ENCODE data around the gene GAB4. TPM values are rescaled to one million over a fixed set of nuclear protein-coding genes. Genes with fewer than 3 reads are reported as not detected.
"Not testable (repeated sequence)": the region's sequence is repeated elsewhere in the genome, so short reads cannot be mapped to it uniquely, and the experiment has no call there.

GAB4 gene
- total and polyA plus RNA-seq, 7 experiments from 2014 or later: 0.22 to 0.61 TPM; not detected in 5

DNA sequence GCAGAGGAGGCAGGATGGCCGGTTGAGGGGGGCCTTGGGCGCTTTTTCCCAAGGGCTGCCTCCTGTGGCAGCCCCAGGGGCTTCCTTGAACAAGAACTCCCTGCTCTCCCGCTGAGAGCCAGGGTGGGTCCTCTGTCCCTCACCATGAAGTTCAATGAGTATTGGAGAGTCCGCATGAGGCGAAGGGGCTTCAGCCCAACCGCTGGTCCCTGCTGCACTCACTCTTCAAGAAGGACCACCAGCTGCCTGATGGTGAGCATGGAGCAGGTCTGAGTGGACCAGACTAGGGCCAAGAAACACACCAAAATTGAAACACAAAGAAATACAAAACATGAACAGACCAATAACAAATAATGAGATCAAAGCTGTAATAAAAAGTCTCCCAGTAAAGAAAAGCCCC is 7.5 kb upstream of the GAB4 start:
- H3K27ac ChIP-seq (ENCODE audit: low read depth, low read length); H3K9me3 ChIP-seq (ENCODE audit: control insufficient read depth in 2 of 3, low read length in 3 of 3); POLR2A ChIA-PET; H3K4me3 Mint-ChIP-seq; intact Hi-C loops (cut with micrococcal nuclease); H3K27me3 ChIP-seq (ENCODE audit: control insufficient read depth in 2 of 2, insufficient read depth in 2 of 2, low read length in 2 of 2); H3K4me1 ChIP-seq (ENCODE audit: control insufficient read depth in 2 of 2, insufficient read depth in 2 of 2, low read length in 2 of 2); H3K4me1 Mint-ChIP-seq; H3K36me3 Mint-ChIP-seq; DNase-seq; H3K9me3 Mint-ChIP-seq; CTCF ChIA-PET; H3K27ac Mint-ChIP-seq; H3K36me3 ChIP-seq (ENCODE audit: control insufficient read depth in 2 of 3, insufficient read depth in 3 of 3, low read length in 3 of 3); ATAC-seq; H3K4me3 ChIP-seq (ENCODE audit: low read length): not testable (repeated sequence)
- peaks cover 20 to 54% (median 44%) of the 10 kb centered on the region in 5 donors for H3K27me3 Mint-ChIP-seq

DNA sequence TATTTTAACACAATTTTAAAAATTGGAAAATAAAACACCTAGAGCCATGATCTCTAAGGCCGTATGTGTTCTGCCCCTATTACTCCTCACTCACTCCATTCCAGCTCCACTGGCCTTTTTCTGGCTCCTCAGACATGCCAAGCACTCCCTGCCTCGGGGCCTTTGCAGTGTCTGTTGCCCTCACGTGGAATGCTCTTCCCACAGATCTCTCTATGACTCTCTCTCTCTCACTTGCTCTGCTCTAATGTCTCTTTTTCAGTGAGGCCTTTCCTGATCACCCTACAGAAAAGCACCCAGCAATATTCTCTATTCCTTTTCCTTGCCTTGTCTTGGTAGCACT is 6.0 kb upstream of the GAB4 start:
- H3K4me3 Mint-ChIP-seq; H3K9me3 Mint-ChIP-seq; ATAC-seq; H3K4me1 ChIP-seq (ENCODE audit: control insufficient read depth in 2 of 2, insufficient read depth in 2 of 2, low read length in 2 of 2); H3K27ac Mint-ChIP-seq; POLR2A ChIA-PET; H3K36me3 ChIP-seq (ENCODE audit: control insufficient read depth in 2 of 3, insufficient read depth in 3 of 3, low read length in 3 of 3); H3K4me1 Mint-ChIP-seq; H3K9me3 ChIP-seq (ENCODE audit: control insufficient read depth in 2 of 3, low read length in 3 of 3); H3K27me3 ChIP-seq (ENCODE audit: control insufficient read depth in 2 of 2, insufficient read depth in 2 of 2, low read length in 2 of 2); H3K4me3 ChIP-seq (ENCODE audit: low read length); DNase-seq; H3K36me3 Mint-ChIP-seq; CTCF ChIA-PET; H3K27ac ChIP-seq (ENCODE audit: low read depth, low read length); intact Hi-C loops (cut with micrococcal nuclease): not testable (repeated sequence)
- H3K27me3 Mint-ChIP-seq: peaks cover 14 to 56% (median 41%) of the 10 kb centered on the region in 5 donors

DNA sequence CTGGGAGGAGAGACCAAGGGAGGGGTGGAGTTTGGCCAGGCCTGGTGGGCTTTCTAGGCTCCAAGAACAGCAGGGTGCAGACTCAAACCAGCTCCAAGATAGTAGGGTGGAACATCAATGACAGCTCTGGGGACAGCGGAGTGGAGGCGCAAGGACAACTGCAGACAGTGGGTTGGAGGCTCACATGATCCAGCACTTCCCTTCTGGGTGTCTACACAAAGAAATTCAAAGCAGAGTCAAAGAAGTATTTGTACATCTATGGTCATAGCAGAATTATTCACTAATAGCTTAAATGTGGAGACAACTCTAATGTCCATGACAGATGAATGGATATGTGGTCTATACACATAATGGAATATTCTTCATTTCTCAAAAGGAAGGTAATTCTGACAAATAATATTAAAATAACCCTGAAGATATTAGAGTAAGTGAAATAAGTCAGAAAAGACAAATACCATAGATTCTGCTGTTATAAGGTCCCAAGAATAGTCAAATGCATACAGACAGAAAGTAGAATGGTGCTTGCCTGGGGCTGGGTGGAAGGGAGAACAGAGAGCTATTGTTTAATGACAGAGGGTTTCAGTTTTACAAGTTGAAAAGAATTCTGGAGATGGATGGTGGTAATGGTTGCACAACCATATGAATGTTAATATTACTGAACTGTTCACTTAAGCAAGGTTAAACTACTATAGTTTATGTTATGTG is 5.5 kb upstream of the GAB4 start:
- H3K4me3 Mint-ChIP-seq: no peak overlapping the region
- ATAC-seq: no peak
- no peaks in the 10 kb centered on the region for H3K27me3 ChIP-seq (ENCODE audit: control insufficient read depth in 2 of 2, insufficient read depth in 2 of 2, low read length in 2 of 2)
- ChIA-PET CTCF (no interaction called here), POLR2A (no interaction called here)
- no peak overlapping the region for H3K4me3 ChIP-seq (ENCODE audit: low read length)
- H3K27ac ChIP-seq (ENCODE audit: low read depth, low read length): no peak overlapping the region
- H3K36me3 ChIP-seq (ENCODE audit: control insufficient read depth in 2 of 3, insufficient read depth in 3 of 3, low read length in 3 of 3): no peaks in the 10 kb centered on the region
- H3K36me3 Mint-ChIP-seq: no peaks in the 10 kb centered on the region
- H3K4me1 ChIP-seq (ENCODE audit: control insufficient read depth in 2 of 2, insufficient read depth in 2 of 2, low read length in 2 of 2): no peaks in the 10 kb centered on the region
- H3K4me1 Mint-ChIP-seq: no peaks in the 10 kb centered on the region
- no peak overlapping the region for H3K27ac Mint-ChIP-seq
- intact Hi-C loops (cut with micrococcal nuclease): no loop called here
- H3K9me3 Mint-ChIP-seq: peaks cover 0 to 3% (median 1%) of the 10 kb centered on the region in 11 donors
- no peaks in the 10 kb centered on the region for H3K9me3 ChIP-seq (ENCODE audit: control insufficient read depth in 2 of 3, low read length in 3 of 3)
- peaks cover 14 to 61% (median 44%) of the 10 kb centered on the region in 5 donors for H3K27me3 Mint-ChIP-seq
- no peak for DNase-seq

DNA sequence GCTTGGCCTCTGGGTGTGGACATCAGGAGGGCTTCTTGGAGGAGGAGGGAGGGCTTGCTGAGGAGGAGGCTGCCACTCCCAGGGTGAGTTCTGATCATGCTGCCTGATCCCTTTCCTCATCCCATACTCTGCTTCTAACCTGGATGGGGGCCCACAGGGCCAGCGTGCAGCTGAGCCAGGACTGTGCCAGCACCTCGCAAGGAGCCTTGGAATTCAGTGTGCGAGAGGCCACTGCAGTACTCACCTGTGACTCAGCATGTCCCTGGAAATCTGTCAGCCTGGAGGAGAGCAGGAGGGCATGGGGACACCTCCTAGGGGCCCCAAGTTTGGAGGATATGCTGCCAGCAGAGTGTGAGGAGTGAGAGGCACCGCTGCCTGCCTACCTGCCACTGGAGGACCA is 4.2 kb upstream of the GAB4 start:
- no peaks in the 10 kb centered on the region for H3K9me3 ChIP-seq (ENCODE audit: control insufficient read depth in 2 of 3, low read length in 3 of 3)
- Mint-ChIP-seq H3K27ac (no peak overlapping the region), H3K4me1 (no peaks in the 10 kb centered on the region), H3K27me3 (peaks cover 16 to 66% (median 42%) of the 10 kb centered on the region in 5 donors), H3K4me3 (no peak overlapping the region), H3K36me3 (no peaks in the 10 kb centered on the region), H3K9me3 (peaks cover 0 to 5% (median 1%) of the 10 kb centered on the region in 11 donors)
- CTCF ChIA-PET: no interaction called here
- no peak for DNase-seq
- POLR2A ChIA-PET: no interaction called here
- H3K27me3 ChIP-seq (ENCODE audit: control insufficient read depth in 2 of 2, insufficient read depth in 2 of 2, low read length in 2 of 2): no peaks in the 10 kb centered on the region
- no peaks in the 10 kb centered on the region for H3K4me1 ChIP-seq (ENCODE audit: control insufficient read depth in 2 of 2, insufficient read depth in 2 of 2, low read length in 2 of 2)
- no peak for ATAC-seq
- no peaks in the 10 kb centered on the region for H3K36me3 ChIP-seq (ENCODE audit: control insufficient read depth in 2 of 3, insufficient read depth in 3 of 3, low read length in 3 of 3)
- intact Hi-C loops (cut with micrococcal nuclease): no loop called here
- H3K27ac ChIP-seq (ENCODE audit: low read depth, low read length): no peak overlapping the region
- H3K4me3 ChIP-seq (ENCODE audit: low read length): no peak overlapping the region

DNA sequence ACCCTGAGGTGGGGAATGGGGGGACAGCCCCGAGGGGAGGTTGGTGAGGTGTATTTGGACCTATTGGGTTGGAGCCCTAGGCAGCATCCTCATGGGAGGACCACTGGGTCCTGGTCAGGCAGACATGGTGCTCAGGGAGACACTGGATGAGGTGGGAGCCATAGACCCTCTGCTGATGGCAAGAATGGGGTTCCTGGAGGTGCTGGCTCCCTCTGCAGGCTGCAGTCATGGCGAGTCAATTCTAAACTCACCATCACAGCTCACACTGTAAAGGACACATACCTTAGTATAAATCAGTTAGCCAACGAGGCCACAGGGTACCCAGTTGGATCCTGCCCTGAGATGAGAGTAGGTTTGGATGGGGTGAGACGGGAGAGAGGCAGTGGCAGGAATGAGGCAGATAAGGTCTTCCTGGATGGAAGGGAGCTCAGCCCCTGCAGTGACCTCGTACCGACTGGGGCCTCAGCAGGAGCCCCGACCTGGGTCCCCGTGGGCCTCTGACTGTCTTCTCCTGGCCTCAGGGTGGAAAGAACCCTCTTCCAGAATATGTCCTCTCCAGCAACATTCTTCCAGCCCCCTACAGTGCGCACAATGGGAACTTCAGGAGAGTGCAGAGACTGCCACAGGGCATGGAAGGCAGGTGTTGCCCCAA is 1.7 kb upstream of the GAB4 start:
- Mint-ChIP-seq H3K36me3 (no peaks in the 10 kb centered on the region), H3K4me1 (no peaks in the 10 kb centered on the region), H3K27me3 (peaks cover 16 to 78% (median 51%) of the 10 kb centered on the region in 5 donors), H3K4me3 (no peak overlapping the region), H3K27ac (no peak overlapping the region), H3K9me3 (peaks cover 0 to 27% (median 9%) of the 10 kb centered on the region in 11 donors)
- intact Hi-C loops (cut with micrococcal nuclease): no loop called here
- DNase-seq (no peak), ATAC-seq (no peak)
- no peaks in the 10 kb centered on the region for H3K9me3 ChIP-seq (ENCODE audit: control insufficient read depth in 2 of 3, low read length in 3 of 3)
- peaks cover 0 to 4% of the 10 kb centered on the region in 2 donors for H3K27me3 ChIP-seq (ENCODE audit: control insufficient read depth in 2 of 2, insufficient read depth in 2 of 2, low read length in 2 of 2)
- no peaks in the 10 kb centered on the region for H3K4me1 ChIP-seq (ENCODE audit: control insufficient read depth in 2 of 2, insufficient read depth in 2 of 2, low read length in 2 of 2)
- ChIA-PET CTCF (no interaction called here), POLR2A (no interaction called here)
- H3K4me3 ChIP-seq (ENCODE audit: low read length): no peak overlapping the region
- H3K36me3 ChIP-seq (ENCODE audit: control insufficient read depth in 2 of 3, insufficient read depth in 3 of 3, low read length in 3 of 3): no peaks in the 10 kb centered on the region
- H3K27ac ChIP-seq (ENCODE audit: low read depth, low read length): no peak overlapping the region

DNA sequence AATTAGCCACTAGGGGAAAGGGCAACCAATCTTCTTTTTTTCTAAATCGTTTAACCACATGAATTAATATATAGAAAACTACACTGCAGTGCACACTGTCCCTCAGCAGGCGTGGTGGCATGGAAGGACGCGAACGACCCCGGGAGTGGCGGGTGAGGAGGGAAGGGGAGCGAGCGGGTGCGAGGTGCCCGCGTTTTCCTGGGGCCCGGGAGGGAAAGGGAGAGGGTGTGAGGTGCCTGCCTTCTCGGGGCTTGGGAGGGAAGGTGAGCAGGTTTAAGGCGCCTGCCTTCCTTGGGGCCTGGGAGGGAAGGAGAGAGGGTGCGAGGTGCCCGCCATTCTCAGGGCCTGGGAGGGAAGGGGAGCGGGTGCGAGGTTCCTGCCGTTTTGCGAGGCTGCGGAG is 765 bp downstream of the GAB4 start:
- ChIA-PET CTCF (no interaction called here), POLR2A (no interaction called here)
- intact Hi-C loops (cut with micrococcal nuclease): no loop called here
- no peak overlapping the region for H3K27ac ChIP-seq (ENCODE audit: low read depth, low read length)
- H3K4me1 Mint-ChIP-seq: no peaks in the 10 kb centered on the region
- no peaks in the 10 kb centered on the region for H3K9me3 ChIP-seq (ENCODE audit: control insufficient read depth in 2 of 3, low read length in 3 of 3)
- peaks cover 21 to 78% (median 59%) of the 10 kb centered on the region in 5 donors for H3K27me3 Mint-ChIP-seq
- peak overlapping the region in 1 of 10 donors; percentile 16 for H3K4me3 Mint-ChIP-seq
- peaks cover 4 to 52% (median 18%) of the 10 kb centered on the region in 11 donors for H3K9me3 Mint-ChIP-seq
- H3K36me3 ChIP-seq (ENCODE audit: control insufficient read depth in 2 of 3, insufficient read depth in 3 of 3, low read length in 3 of 3): no peaks in the 10 kb centered on the region
- H3K4me3 ChIP-seq (ENCODE audit: low read length): no peak overlapping the region
- H3K4me1 ChIP-seq (ENCODE audit: control insufficient read depth in 2 of 2, insufficient read depth in 2 of 2, low read length in 2 of 2): no peaks in the 10 kb centered on the region
- H3K27me3 ChIP-seq (ENCODE audit: control insufficient read depth in 2 of 2, insufficient read depth in 2 of 2, low read length in 2 of 2): peaks cover 0 to 4% of the 10 kb centered on the region in 2 donors
- no peak for DNase-seq
- H3K36me3 Mint-ChIP-seq: peaks cover 0 to 4% (median 0%) of the 10 kb centered on the region in 5 donors
- ATAC-seq: no peak
- H3K27ac Mint-ChIP-seq: no peak overlapping the region

DNA sequence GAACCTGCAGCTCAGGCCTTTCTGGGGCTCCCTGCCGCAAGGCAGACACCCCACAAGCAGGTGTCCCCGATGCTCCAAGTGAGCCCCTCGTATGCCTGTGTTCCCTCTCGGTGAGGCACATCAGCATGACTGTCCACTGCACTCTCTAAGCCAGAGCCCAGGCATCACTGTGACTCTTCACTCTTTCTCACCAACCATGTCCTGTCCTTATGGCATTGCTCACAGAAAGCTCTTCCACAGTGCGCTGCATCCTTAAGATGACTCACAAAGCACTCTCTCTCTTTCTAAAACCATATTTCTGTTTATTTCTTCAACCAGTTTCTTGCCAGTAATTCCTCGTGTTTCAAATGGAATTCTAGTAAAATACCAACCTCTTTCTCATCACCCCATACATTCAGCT is 18.1 kb downstream of the GAB4 start:
- ATAC-seq: no peak
- POLR2A ChIA-PET: no interaction called here
- no peak overlapping the region for H3K27ac ChIP-seq (ENCODE audit: low read depth, low read length)
- H3K27me3 Mint-ChIP-seq: peaks cover 0 to 28% (median 19%) of the 10 kb centered on the region in 5 donors
- H3K4me1 Mint-ChIP-seq: no peaks in the 10 kb centered on the region
- intact Hi-C loops (cut with micrococcal nuclease): no loop called here
- CTCF ChIA-PET: no interaction called here
- no peaks in the 10 kb centered on the region for H3K9me3 ChIP-seq (ENCODE audit: control insufficient read depth in 2 of 3, low read length in 3 of 3)
- H3K27me3 ChIP-seq (ENCODE audit: control insufficient read depth in 2 of 2, insufficient read depth in 2 of 2, low read length in 2 of 2): no peaks in the 10 kb centered on the region
- DNase-seq: no peak
- no peaks in the 10 kb centered on the region for H3K36me3 ChIP-seq (ENCODE audit: control insufficient read depth in 2 of 3, insufficient read depth in 3 of 3, low read length in 3 of 3)
- no peak overlapping the region for H3K27ac Mint-ChIP-seq
- no peak overlapping the region for H3K4me3 Mint-ChIP-seq
- H3K4me1 ChIP-seq (ENCODE audit: control insufficient read depth in 2 of 2, insufficient read depth in 2 of 2, low read length in 2 of 2): no peaks in the 10 kb centered on the region
- H3K4me3 ChIP-seq (ENCODE audit: low read length): no peak overlapping the region
- H3K9me3 Mint-ChIP-seq: peaks cover 0 to 9% (median under 1%) of the 10 kb centered on the region in 11 donors
- H3K36me3 Mint-ChIP-seq: no peaks in the 10 kb centered on the region

All from naive thymus-derived CD4-positive, alpha-beta T cell (primary cell).